Activated CD8-positive, alpha-beta T cell treated with anti-CD3 and anti-CD28 coated beads for 36 hours (primary cell): Measurements from ENCODE around the gene ZBTB21. TPM values are rescaled to one million over a fixed set of nuclear protein-coding genes. Genes with fewer than 3 reads are reported as not detected.

Experiments used
- ATAC-seq: fragments of 200-7000 bp; cut with Tn5 transposase; one replicate; pipeline ENCODE4 v1.10.0; 2021; ENCODE audit warnings: mild to moderate bottlenecking, moderate library complexity
- CTCF ChIA-PET: fragments of 350-600 bp; sonication (Branson Sonifier 250); formaldehyde crosslinking; loops from one replicate; lab custom pipeline; 2021; ENCODE audit warnings: antibody characterized with exemption; lab: Charles Lee
- POLR2A ChIA-PET: fragments of 350-600 bp; sonication (Branson Sonifier 250); formaldehyde crosslinking; loops from one replicate; lab custom pipeline; 2021; ENCODE audit warnings: antibody characterized with exemption; lab: Charles Lee
- DNase-seq: peaks from one replicate; pipeline ENCODE4 v3.0.0-alpha.2; 2020
- H3K27ac Mint-ChIP-seq: one replicate; pipeline ENCODE4 v1.8.0; 2021; ENCODE audit warnings: mild to moderate bottlenecking, mixed read lengths
- H3K27me3 Mint-ChIP-seq: one replicate; pipeline ENCODE4 v1.8.0; 2021; ENCODE audit warnings: mixed read lengths
- H3K36me3 Mint-ChIP-seq: one replicate; pipeline ENCODE4 v1.8.0; 2021; ENCODE audit warnings: low read depth, mixed read lengths
- H3K4me1 Mint-ChIP-seq: one replicate; pipeline ENCODE4 v1.8.0; 2021; ENCODE audit warnings: low read depth, mixed read lengths
- H3K4me3 Mint-ChIP-seq: one replicate; pipeline ENCODE4 v1.8.0; 2021; ENCODE audit warnings: mild to moderate bottlenecking, moderate library complexity, mixed read lengths
- H3K9me3 Mint-ChIP-seq: one replicate; pipeline ENCODE4 v1.8.0; 2021; ENCODE audit warnings: mixed read lengths
- intact Hi-C: fragments of 100-400 bp; cut with micrococcal nuclease; formaldehyde crosslinking; loops from one replicate; pipeline ENCODE4 v1.10.0; 2022
- total RNA-seq, 2 experiments: library from RNA; stranded (reverse); gene quantifications; one replicate each; pipeline ENCODE4 v1.2.3, GENCODE V29; 2021
- TF ChIP-seq, protein P1 (sequence below): fragments of 200-600 bp; IDR thresholded peaks from one replicate; pipeline ENCODE4 v1.8.0; 2022; ENCODE audit warnings: antibody characterized with exemption, mild to moderate bottlenecking

ZBTB21 gene
- total RNA-seq, 2 experiments from 2014 or later: 29.6 to 29.7 TPM

DNA sequence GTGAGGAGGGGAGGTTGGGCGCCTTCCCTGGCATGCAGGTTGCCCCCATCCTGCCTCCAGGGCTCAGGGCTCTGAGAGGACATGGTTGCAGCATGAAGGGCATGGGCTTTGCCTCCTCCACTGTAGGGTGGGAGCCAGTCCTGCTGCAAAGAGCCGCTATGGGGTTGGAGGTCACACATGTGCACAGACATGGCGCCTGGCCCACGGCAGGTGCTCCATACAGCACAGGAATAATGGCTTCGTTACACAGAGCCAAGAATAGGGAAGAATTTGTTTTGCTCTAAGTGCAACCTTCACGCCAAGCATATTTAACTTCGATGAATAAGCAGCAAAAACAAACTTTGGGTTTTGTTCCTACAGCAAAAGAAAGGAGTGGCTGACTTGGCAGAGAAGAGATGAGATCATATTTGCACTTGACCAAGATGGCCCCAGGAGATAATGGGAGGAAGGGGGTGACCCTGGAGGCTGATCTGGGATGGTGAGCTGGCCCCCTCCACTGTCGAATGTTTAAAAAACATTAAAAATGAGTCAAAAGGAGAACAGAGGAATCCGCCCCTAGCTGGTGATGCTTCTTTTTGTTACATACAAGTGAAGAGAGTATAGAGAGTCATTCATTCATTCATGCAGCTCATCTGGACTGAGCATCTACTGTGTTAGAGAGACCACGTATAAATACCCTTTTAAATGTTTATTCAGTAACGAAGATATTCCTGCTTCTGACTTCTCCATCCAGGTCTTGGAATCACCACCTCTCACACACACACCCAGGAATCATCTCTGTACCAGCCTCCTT lies 43.9 kb downstream of the ZBTB21 start:
- H3K4me3 Mint-ChIP-seq: no peak overlapping the region
- H3K36me3 Mint-ChIP-seq: no peaks in the 10 kb centered on the region
- intact Hi-C loops: no loop called here
- peaks cover 6% of the 10 kb centered on the region for H3K27me3 Mint-ChIP-seq
- TF ChIP-seq, protein P1, sequence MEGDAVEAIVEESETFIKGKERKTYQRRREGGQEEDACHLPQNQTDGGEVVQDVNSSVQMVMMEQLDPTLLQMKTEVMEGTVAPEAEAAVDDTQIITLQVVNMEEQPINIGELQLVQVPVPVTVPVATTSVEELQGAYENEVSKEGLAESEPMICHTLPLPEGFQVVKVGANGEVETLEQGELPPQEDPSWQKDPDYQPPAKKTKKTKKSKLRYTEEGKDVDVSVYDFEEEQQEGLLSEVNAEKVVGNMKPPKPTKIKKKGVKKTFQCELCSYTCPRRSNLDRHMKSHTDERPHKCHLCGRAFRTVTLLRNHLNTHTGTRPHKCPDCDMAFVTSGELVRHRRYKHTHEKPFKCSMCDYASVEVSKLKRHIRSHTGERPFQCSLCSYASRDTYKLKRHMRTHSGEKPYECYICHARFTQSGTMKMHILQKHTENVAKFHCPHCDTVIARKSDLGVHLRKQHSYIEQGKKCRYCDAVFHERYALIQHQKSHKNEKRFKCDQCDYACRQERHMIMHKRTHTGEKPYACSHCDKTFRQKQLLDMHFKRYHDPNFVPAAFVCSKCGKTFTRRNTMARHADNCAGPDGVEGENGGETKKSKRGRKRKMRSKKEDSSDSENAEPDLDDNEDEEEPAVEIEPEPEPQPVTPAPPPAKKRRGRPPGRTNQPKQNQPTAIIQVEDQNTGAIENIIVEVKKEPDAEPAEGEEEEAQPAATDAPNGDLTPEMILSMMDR: no peak
- H3K4me1 Mint-ChIP-seq: no peaks in the 10 kb centered on the region
- no peak overlapping the region for H3K27ac Mint-ChIP-seq
- no peaks in the 10 kb centered on the region for H3K9me3 Mint-ChIP-seq
- ATAC-seq: no peak
- POLR2A ChIA-PET: no interaction called here
- DNase-seq: no peak
- CTCF ChIA-PET: no interaction called here

DNA sequence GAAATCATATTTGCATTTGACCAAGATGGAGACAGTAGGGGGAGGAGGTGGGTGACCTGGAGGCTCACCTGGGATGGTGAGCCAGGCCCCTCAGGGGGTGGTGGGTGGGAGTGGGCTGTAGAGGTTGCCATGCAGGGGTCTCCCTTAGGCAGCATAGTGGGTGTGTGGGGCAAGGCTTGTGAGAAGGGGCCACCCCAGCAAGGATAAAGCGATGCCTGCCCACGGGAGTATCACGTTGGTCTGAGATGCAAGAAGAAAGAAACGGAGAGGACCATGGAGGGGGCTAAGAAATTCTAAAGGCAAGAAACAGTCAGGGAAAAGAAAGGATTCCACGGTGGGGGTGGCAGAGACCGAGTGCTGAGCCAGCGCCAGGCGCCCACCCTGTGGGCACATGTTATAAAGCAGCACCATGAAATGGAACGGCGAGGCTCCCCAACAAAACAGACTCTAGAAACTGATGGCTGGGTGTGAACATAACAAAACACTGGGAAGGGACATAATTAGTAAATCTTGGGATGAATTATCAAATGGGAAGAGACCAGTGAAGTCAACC lies 44.6 kb downstream of the ZBTB21 start:
- DNase-seq (no peak), ATAC-seq (no peak)
- H3K36me3 Mint-ChIP-seq: no peaks in the 10 kb centered on the region
- ChIA-PET POLR2A (no interaction called here), CTCF (no interaction called here)
- no peak overlapping the region for H3K27ac Mint-ChIP-seq
- intact Hi-C loops: no loop called here
- H3K4me3 Mint-ChIP-seq: no peak overlapping the region
- no peaks in the 10 kb centered on the region for H3K4me1 Mint-ChIP-seq
- peaks cover 6% of the 10 kb centered on the region for H3K27me3 Mint-ChIP-seq
- H3K9me3 Mint-ChIP-seq: no peaks in the 10 kb centered on the region
- TF ChIP-seq, protein P1: no peak

DNA sequence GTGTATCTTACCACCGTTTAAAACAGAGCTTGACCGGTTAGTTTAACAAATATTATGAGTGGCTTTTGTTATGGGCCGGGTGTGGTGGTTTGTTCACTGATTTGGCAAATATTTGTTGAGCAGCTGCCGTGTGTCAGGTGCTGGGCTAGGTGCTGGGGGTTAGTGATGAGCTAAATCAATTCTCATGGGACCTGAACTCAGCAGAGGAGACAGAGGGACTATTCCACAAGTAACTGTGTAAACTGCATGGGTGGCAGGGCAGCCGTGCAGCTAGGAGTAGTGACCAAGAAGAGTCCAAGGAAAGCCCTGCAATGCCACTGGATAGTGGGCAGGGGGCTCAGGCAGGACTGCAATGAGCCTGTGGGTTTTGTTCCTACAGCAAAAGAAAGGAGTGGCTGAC lies 45.1 kb downstream of the ZBTB21 start:
- DNase-seq: no peak
- H3K27ac Mint-ChIP-seq: no peak overlapping the region
- H3K36me3 Mint-ChIP-seq: no peaks in the 10 kb centered on the region
- no peaks in the 10 kb centered on the region for H3K9me3 Mint-ChIP-seq
- ChIA-PET POLR2A (no interaction called here), CTCF (no interaction called here)
- no peak overlapping the region for H3K4me3 Mint-ChIP-seq
- peaks cover 8% of the 10 kb centered on the region for H3K27me3 Mint-ChIP-seq
- no peak for ATAC-seq
- TF ChIP-seq, protein P1: no peak
- intact Hi-C loops: no loop called here
- no peaks in the 10 kb centered on the region for H3K4me1 Mint-ChIP-seq

DNA sequence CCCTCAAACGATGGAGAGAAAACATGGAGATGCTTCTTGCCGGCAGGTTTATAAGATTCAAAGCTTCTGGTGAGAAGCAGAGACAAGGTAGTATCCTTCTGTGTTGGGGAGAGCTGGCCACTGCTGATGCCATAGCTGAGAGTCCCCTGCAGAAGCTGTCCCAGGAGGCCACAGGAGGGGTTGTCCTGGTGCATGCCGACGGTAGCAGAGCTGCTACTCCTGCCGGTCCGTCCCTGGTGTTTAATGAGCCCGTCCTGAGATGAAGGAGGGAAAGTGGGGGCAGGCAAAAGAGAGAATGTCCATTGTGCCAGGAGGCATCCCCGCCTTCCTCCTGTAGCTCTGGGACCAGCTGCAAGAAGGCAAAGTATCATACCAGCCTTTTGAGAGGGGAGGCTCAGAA lies 46.0 kb downstream of the ZBTB21 start:
- Mint-ChIP-seq H3K9me3 (no peaks in the 10 kb centered on the region), H3K4me3 (no peak overlapping the region), H3K4me1 (no peaks in the 10 kb centered on the region), H3K27me3 (peaks cover 8% of the 10 kb centered on the region), H3K27ac (no peak overlapping the region), H3K36me3 (no peaks in the 10 kb centered on the region)
- no peak for DNase-seq
- no peak for ATAC-seq
- POLR2A ChIA-PET: no interaction called here
- CTCF ChIA-PET: no interaction called here
- TF ChIP-seq, protein P1: no peak
- intact Hi-C loops: no loop called here

DNA sequence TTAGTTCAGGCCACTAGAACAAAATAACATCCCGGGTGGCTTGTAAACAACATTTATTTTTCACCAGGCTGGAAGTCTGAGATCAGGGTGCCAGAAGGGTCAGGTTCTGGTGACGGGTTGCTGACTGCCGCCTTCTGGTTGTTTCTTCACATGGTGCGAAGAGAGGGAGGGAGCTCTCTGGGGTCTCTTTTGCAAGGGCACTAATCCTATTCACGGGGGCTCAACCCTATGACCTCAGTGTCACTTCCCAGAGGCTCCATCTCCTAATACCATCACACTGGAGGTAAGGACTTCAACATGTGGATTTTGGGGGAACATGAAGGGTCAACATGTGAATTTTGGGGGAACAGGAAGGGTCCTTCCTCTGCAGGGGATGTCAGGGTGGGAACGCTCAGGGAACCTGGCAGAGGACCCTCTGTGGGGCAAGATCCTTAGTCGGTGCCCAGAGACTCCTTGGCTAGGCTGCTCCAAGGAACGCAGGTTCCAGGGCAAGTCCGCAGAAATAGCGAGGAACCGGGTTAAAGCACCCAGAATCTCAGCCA lies 47.7 kb downstream of the ZBTB21 start:
- Mint-ChIP-seq H3K27me3 (peaks cover 8% of the 10 kb centered on the region), H3K4me1 (no peaks in the 10 kb centered on the region), H3K27ac (no peak overlapping the region), H3K9me3 (no peaks in the 10 kb centered on the region), H3K36me3 (no peaks in the 10 kb centered on the region), H3K4me3 (no peak overlapping the region)
- intact Hi-C loops: no loop called here
- CTCF ChIA-PET: no interaction called here
- no peak for ATAC-seq
- POLR2A ChIA-PET: no interaction called here
- no peak for DNase-seq
- TF ChIP-seq, protein P1: no peak
